Measurements from ENCODE around the gene TTC9B.

DNA sequence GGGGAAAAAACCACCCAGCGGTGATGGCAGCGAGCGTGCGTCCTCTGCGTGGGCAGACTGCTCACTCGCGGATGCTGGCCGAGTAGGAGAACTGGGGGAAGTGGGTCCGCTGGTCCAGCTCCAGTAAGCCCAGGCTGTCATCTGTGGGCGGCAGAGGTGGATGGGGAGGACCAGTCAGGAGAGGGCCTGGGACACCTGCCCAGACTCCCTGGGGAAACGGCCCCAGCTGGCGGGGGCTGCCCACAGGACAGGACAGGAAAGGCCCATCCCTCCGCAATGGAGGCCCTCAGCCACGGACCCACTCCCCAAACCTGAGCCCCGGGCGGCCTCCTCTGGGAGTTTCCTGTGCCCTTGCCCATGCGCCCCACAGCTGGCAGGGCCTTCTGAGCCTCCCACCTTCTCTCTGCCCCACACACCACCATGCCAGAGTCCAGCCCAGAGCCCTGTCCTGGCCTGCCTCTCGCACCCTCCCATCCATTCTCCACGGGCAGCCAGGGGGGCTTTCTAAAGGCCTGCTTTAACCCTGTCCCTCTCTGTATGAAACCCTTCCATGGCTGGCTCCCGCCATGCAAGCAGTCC lies 15.7 kb upstream of the TTC9B start:
- TF ChIP-seq, protein P1, sequence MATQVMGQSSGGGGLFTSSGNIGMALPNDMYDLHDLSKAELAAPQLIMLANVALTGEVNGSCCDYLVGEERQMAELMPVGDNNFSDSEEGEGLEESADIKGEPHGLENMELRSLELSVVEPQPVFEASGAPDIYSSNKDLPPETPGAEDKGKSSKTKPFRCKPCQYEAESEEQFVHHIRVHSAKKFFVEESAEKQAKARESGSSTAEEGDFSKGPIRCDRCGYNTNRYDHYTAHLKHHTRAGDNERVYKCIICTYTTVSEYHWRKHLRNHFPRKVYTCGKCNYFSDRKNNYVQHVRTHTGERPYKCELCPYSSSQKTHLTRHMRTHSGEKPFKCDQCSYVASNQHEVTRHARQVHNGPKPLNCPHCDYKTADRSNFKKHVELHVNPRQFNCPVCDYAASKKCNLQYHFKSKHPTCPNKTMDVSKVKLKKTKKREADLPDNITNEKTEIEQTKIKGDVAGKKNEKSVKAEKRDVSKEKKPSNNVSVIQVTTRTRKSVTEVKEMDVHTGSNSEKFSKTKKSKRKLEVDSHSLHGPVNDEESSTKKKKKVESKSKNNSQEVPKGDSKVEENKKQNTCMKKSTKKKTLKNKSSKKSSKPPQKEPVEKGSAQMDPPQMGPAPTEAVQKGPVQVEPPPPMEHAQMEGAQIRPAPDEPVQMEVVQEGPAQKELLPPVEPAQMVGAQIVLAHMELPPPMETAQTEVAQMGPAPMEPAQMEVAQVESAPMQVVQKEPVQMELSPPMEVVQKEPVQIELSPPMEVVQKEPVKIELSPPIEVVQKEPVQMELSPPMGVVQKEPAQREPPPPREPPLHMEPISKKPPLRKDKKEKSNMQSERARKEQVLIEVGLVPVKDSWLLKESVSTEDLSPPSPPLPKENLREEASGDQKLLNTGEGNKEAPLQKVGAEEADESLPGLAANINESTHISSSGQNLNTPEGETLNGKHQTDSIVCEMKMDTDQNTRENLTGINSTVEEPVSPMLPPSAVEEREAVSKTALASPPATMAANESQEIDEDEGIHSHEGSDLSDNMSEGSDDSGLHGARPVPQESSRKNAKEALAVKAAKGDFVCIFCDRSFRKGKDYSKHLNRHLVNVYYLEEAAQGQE (IDR thresholded peaks at IDR 0.05; ENCODE audit: insufficient read depth in 1 of 2, low read depth in 2 of 2, low read length in 2 of 2): no peak
- TF ChIP-seq TAF1 (IDR thresholded peaks at IDR 0.05; ENCODE audit: borderline replicate concordance, insufficient read depth, low read length) (no peak), SIN3A (IDR thresholded peaks at IDR 0.05; ENCODE audit: borderline replicate concordance, insufficient read depth, low read length) (no peak), POLR2AphosphoS5 (IDR thresholded peaks at IDR 0.05; ENCODE audit: low read depth, low read length) (no peak)
